HuH-7.5 (cell line): ENCODE measurements around the gene BNIP5.
"Not testable (repeated sequence)": the region's sequence is repeated elsewhere in the genome, so short reads cannot be mapped to it uniquely, and the experiment has no call there.

Experiments
- DNase-seq: peaks from one replicate; pipeline ENCODE4 v3.0.0; 2011; ENCODE audit warnings: low spot score

The BNIP5 gene

DNA sequence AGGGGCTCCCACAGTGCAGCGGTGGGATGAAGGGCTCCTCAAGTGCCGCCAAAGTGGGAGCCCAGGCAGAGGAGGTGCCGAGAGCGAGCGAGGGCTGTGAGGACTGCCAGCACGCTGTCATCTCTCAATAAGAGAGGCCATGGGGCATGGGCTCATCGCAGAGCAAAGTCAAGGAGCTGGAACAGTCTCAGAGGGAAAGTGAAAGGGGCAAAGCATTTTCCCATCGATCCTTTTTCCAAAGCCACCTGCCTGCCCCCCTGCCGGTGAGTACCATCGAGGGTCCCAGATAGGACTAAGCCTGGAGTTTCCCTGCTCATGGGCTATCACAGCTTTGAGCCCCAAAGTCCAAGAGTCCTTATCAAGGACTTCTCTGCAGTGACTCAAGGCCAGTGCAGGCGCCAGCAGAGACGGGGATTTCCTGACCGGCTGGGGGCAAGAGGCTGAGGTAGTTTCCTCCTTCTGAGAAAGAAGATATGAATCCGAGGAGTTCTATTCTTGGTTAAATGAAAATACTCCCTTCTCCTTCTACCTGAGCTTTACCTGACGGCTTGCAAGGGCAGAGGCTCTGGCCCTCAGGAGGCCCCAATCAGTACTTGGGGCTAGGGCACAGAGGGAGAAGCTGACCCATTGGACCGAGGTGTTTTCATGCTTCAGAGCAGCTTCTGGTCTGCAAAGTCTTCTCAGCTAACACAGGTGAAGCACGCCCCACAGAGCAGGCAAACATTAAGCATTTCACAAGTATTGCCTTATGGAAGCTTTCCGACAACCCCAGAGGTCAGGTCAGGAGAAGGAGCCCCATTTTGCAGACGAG lies 28.2 kb upstream of the BNIP5 start:
- no peak for DNase-seq

DNA sequence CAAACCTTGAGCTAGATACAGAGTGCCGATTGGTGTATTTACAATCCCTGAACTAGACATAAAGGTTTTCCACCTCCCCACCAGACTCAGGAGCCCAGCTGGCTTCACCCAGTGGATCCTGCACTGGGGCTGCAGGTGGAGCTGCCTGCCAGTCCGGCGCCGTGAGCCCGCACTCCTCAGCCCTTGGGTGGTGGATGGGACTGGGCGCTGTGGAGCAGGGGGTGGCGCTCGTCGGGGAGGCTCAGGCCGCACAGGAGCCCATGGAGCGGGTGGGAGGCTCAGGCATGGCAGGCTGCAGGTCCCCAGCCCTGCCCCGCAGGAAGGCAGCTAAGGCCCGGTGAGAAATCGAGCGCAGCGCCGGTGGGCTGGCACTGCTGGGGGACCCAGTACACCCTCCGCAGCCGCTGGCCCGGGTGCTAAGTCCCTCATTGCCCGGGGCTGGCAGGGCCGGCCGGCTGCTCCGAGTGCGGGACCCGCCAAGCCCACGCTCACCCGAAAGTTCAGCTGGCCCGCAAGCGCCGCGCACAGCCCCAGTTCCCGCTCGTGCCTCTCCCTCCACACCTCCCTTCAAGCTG lies 27.5 kb upstream of the BNIP5 start:
- DNase-seq = not testable (repeated sequence)

DNA sequence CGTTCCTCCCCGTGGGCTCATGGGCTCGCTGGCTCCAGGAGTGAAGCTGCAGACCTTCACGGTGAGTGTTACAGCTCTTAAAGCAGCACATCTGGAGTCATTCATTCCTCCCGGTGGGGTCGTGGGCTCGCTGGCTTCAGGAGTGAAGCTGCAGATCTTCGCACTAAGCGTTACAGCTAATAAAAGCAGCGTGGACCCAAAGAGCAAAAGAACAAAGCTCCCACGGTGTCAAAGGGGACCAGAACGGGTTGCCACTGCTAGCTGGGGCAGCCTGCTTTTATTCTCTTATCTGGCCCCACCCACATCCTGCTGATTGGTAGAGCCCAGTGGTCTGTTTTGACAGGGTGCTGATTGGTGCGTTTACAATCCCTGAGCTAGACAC lies 26.7 kb upstream of the BNIP5 start:
- DNase-seq = not testable (repeated sequence)

DNA sequence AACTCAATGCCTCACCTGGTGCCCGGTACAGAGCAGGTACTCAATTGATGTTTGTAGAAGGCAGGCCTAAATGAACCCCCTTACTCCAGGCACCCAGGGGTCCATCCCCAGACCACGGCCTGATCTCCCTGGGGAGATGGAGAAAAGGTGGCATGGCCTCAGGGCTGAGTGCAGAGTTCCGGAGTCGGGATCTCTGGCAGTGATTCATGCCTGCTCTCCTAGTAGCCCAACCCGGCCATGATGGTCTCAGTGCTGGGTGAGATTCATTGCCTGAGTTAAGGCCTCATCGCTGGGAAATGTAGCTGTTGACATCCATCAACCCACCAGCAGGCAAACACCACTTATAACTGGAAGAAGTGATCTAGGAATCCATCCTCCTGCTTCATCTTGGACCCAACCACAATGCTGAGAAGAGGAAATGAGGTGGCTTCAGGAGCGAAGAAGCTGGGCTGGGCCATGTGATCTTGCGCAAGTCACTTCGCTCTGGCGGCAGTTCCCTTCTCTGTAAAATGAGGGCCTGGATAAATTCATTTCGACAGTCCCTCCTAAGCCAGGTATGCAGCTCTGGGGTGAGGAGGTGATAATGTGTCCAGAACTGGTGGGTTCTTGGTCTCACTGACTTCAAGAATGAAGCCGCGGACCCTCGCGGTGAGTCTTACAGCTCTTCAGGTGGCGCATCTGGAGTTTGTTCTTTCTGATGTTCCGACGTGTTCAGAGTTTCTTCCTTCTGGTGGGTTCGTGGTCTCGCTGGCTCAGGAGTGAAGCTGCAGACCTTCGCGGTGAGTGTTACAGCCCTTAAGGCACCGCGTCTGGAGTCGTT lies 26.1 kb upstream of the BNIP5 start:
- no peak for DNase-seq

DNA sequence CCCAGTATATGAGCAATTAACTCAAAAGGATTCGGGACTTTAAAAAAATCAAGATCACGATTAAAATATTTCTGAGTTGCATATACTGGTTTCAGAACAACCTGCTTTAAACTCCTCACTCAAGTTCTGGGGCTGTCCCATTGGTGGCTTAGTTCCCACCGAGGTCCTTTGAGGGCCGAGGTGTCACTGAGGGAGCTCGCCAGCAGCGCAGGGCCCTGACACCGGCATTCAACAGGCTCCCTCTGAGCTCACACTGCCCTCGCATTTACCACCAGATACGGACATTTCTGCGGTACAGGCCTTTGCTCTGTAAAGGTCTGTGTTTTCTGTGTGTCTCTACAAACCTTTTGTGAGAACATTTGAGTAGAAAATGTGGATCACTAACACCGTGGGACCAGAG lies 24.4 kb upstream of the BNIP5 start:
- DNase-seq = no peak

DNA sequence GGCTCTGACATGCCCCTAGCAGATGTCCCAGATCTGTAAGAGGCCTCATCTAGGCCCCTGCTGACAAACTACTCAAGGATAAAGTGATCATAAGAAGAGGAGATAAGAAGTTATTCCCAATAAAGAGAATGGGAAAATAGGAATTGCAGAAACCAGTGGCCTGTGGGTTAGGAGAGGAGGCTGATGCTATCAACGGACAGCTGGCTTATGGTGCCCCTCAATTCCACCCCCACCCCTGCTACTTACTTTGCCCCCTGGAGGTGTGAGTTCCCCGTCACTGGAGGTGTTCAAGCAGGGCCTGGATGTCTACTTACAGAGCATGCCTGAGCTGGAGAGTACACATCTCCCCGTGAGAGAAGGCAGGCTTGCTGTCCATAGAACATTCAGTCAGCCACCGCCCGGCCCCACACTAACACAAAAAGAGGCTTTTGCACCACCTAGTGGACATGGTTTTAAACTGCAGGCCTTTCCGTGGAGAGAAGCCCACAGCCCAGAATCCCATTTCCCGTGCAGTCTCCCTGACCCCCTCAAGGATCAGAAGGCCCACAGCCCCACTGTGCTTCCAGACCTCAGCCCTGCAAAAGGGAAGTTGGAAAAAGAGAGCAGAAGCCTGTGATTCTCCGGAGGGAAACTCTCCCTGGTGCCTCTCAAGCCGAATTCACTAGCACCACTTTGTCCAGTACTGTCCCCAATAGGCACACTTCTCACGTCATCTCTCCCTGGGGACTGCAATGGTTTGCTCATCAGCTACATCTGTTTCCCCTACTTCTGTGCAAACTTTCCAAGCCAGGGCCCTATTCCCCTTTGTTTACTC lies 23.8 kb upstream of the BNIP5 start:
- DNase-seq = peak; percentile 73

DNA sequence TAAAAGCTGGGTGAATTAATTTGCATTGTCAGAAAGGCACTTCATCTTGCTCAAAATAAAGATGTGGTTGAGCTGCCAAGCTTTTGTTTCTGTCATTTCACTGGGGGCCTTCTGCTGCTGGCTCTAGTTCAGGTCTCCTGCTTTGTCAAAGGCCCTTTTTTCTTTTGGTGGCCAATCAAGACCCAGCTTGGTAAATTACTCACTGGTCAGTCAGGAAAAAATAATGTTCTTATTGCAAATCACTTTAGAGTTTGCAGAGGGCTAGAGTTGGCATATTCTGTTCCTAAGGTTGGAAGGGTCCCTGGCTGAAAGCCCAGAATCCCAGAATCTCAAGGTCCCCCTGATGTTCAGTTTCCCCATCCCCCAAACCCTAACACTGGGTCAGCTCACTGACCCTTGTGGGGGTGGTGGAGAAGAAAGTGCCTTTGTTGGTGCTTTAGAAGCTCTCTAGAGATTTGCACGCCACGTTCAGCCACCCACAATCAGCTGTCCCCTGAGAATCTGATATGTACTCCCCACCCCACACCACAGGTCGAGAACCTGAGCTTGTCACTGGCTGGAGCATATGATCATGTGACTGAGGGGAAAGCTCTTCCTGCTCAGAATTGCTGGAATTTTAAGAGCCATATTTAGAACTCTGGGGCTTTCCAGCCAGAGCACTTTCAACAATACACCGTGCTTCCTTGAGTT lies 21.7 kb upstream of the BNIP5 start:
- no peak for DNase-seq

DNA sequence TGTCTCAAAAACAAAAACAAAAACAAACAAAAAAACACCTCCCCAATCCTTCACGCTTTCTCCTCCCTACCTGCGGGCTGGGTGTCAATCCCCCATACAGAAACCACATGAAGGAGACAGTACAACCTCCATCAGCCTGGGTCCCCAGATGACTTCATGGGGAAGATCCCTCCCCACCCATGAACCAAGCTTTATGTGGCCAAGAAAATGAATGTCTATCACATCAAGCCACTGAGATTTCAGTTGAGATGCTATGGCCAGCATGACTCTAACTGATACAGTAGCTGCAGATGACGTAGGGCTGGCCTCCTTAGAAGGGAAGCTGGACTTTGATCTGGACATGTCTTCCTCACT lies 21.2 kb upstream of the BNIP5 start:
- no peak for DNase-seq

DNA sequence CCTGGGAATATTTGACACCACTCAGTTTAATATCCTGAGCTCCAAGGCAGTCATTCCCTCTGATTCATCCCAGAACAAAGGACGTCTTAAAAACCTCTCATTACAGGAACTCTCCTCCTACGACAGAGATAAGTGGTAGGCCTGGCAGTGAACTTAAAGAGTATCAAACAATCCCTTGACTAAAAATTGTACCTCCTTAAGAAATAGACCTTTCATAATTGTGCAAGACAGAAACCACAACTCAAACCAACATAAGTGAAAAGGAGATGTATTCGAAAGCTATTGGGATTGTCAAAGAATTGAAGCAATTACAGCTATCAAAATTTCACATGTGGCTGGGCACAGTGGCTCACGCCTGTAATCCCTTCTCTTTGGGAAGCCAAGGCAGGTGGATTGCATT lies 19.1 kb upstream of the BNIP5 start:
- DNase-seq = no peak

DNA sequence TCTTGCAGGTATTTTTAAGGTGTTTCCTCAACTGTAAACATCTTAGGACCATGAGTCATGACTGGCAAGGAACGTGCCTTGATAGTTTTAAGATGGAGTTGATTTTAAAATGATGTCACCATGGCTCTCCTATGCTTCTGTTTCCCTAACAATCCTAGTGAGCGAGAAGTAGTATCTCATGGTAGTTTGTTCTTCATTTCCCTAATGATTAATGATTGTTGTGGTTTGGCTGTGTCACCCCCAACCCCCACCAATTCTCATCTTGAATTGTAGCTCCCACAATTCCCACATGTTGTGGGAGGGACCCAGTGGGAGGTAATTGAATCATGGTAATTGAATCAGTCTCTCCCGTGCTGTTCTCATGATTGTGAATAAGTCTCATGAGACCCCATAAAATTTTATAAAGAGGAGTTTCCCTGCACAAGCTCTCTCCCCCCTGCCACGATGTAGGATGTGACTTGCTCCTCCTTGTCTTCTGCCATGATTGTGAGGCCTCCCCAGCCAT lies 16.8 kb upstream of the BNIP5 start:
- DNase-seq = no peak

DNA sequence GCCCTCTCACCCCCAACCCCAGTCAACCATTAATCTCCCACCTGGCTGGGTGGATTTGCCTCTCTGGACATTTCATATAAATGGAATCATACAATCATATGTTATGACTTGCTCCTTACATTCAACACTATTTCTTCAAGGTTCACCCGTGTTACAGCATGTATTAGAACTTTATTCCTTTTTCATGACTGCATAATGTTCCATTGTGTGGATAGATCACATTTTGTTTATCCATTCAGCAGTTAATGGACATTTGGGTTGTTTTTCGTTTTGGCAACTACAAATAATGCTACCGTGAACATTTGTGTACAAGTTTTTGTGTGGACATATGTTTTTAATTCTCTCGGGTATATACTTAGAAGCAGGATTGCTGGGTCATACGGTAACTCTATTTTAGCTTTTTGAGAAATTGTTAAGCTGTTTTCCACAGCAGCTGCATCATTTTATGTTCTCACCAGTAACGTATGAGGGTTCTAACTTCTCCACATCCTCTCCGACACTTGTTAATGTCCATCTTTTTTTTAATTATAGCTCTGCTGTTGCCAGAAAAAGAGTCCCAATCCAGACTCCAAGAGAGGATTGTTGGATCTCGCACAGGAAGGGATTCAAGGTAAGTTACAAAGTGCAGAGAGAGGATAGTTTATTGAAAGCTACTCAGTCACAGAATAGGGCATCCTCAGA lies 15.9 kb upstream of the BNIP5 start:
- no peak for DNase-seq

DNA sequence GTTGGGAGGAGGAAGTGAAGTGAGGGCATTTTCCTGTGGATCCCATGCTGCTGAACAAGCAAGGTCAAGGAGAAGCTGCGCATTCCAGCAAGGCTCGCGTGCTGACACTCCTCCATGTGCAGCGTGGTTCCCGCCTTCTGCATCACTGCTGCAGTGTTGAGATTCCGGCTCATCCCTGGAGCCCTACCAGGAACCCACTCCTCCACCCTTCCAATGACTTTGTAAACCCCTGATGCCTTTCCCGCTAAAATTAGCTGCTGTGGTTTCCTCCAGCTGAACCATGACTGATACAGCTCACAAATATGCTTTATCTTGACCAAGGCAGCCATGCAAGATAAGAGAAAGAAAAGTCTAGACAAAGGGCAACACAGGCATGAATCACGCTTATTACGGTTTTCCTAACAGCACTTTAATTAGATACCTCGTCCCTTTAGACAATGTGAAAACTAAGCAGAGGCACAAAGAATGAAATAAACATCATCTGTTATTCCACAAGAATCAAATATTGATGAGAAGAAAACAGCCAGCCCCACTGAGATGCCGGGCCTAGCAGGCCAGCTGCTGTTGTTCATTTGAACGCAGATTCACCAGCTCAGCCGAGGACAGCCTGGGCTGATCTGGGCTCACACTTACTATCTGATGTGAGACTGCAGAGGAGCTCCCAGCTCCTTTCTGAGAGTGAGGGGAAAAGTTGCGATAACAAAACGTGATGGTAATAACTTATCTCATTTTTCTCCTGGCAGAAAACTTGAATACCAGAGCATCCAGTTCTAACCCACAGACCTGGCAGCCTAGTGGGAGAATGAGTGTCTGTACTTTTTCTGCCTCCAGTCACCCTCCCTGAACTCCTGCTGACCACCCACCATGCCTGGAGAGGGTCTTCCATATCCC lies 14.2 kb upstream of the BNIP5 start:
- DNase-seq = no peak

DNA sequence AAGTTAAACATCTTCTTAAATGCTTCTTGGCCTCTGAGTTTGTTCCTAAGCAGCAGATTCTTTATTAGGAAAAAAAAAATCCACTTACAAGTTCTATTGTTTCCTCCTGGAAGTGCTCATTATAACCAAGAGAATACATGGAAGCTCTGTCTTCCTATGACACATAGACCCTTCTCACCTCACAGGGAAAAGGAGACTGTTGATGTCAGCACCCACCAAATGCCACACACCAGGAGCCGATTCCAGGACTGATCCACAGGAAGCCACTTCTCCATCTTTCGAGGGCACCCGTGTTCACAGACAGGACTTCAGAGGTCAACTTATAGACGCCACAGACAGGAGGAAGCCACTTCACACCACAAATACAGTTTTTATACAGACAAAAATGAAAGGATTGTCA lies 13.4 kb upstream of the BNIP5 start:
- DNase-seq = no peak

DNA sequence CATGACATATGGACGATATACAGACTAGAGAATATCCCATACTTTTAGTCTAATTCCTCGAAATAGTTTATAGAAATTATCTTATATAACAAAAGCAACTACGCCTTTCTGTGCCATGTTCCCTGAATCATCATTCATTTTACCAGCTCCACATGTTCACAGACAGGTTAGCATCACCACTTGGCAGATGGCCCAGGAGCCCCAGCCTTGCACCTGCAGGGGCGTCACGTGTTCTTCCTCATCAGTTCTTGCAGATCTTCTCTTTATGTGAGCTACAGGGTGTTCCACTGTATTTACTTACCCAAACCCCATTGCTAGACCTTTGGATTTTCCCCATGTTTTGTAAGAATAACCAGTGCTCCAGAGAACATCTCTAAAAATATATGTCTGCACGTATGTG lies 12.6 kb upstream of the BNIP5 start:
- DNase-seq = no peak

DNA sequence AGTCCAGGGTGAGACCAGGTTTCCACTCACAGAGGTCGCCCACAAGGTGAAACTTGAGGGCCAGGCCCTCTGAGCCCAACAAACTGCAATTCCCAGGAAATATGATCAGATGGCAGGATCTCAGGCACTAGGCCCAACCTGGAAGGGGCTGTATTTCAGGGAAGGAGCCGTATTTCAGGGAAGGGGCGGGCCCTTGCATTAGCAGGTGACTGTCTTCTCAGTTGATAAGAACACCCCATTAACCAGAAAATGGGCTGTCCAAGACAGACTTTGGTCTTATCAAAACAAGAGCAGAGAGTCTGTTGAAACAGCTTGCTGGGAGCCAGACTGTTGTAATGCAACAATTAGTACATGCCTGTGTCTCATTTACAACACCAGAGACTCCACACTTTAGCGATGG lies 10.9 kb upstream of the BNIP5 start:
- DNase-seq = no peak

DNA sequence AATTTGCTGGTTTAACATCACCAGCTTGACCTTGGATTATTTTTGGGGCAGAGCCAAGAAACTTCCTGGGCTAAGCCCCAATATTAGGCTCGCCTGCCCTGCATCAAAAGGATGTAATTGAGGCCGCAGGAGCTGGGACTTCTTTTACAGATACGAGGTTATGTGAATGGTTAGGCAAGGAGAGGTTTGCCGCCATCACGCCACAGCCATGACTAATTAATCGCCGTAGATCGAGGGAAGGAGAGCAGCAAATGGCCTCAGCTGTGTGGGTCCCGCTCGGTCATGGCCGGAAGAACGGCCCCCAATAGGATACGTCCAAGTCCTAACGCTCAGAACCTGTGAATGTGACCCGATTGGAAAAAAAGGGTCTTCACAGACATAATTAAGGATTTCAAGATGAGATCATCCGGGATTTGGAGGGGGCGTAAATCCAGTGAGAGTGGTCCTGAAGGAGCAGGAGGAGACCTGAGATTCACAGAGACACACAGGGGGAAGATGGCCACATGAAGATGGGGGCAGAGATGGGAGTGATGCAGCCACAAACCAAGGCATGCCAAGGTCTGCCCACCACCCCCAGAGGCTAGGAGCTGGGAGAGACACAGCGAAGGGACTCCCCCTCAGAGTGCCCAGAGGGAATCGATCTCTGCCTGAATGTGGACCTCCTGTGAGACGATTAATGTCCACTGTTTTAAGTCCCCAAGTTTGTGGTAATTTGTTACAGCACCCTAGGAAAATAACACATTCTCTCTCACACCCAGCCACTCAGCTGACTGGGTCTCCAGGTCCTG lies 10.0 kb upstream of the BNIP5 start:
- DNase-seq = no peak

DNA sequence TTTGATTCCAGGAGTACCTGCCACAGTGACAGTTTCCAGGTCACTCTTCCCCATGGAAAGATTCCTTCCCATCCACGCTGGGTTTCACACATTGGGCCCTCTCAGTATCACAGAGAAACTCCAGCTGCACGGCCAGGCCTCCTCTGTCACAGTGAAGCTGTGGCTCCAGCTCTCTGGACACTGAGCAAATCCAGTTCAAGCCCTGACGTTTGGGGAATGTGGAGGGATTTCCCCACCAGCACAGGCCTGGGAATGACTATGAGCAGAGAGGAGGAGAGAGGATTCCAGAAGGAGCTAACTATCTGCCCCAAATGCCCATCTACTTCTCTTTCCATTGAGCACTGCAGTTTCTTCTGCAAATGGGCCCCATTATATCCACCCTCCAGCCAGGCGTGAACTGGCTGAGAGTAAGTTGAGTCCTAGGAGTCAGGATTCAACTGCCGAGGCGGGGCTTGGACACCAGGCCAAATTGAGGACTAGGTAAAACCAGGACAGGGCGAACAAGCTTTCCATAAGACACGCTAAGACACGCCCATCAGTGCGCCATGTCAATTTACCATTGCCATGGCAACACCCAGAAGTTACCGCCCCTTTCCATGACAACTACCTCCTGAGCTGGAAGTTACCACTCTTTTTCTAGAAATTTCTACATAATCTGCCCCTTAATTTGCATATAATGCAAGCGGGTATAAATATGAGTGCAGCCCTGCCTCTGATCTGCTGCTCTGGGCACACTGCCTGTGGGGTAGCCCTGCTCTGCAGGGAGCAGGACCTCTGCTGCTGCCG lies 9.2 kb upstream of the BNIP5 start:
- DNase-seq = no peak

DNA sequence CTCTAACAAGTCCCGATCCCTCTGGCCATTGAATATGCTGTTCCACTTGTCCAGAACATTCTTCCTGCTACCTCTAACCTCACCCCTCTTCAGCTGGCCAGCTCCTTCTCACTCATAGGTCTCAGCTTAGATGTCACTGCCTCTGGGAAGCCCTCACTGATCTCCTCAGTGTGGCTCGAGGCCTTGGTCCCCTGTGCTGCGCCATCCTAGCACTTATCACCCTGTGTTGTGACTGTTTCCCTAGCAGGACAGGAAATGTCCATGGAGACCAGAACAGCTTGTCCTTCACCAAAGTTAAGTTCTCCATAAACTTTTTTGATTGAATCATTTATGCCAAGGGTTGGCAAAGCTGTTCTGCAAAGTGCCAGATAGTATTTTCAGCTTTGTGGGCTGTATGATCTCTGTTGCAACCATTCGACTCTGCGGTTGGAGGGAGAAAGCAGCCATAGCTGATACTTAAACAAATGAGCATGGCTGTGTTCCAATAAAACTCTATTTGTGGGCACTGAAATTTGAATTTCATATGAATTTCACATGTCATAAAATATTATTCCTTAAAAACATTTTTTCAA lies 6.5 kb upstream of the BNIP5 start:
- DNase-seq = no peak
